A673 (cell line): ENCODE data around the gene RASGEF1C. TPM values are rescaled to one million over a fixed set of nuclear protein-coding genes. Genes with fewer than 3 reads are reported as not detected.

Source experiments
- BruUV-seq: library from RNA; stranded (reverse); fragments of 400-500 nt; replicated peaks from 2 replicates; lab custom pipeline; 2021; lab: Mats Ljungman, UMichigan
- CTCF ChIA-PET: fragments of 300-600 bp; sonication (Branson Sonifier 250); formaldehyde crosslinking; loops from one replicate; lab custom pipeline; 2022; ENCODE audit warnings: antibody characterized with exemption; lab: Charles Lee
- POLR2A ChIA-PET: fragments of 300-600 bp; sonication (Branson Sonifier 250); formaldehyde crosslinking; loops from one replicate; lab custom pipeline; 2022; ENCODE audit warnings: antibody characterized with exemption; ENCODE audit not compliant: low non-redundant PET; lab: Charles Lee
- DNase-seq: peaks from one replicate; pipeline ENCODE4 v3.0.0-alpha.2; 2015; ENCODE audit warnings: low spot score
- H3K27ac ChIP-seq: fragments of 200-600 bp; sonication (generic); 2 replicates; pipeline ENCODE4 v1.5.1; 2016; ENCODE audit warnings: mixed run types, low read depth, mild to moderate bottlenecking, mixed read lengths, antibody characterized with exemption, low read length; ENCODE audit not compliant: poor library complexity, severe bottlenecking
- H3K27me3 ChIP-seq: fragments of 200-600 bp; sonication (generic); replicated peaks from 2 replicates; pipeline ENCODE4 v1.6.1; 2017; ENCODE audit warnings: mixed run types, low read depth, mild to moderate bottlenecking, mixed read lengths, antibody characterized with exemption, low read length; ENCODE audit not compliant: insufficient read depth, poor library complexity
- H3K36me3 ChIP-seq: fragments of 200-600 bp; sonication (generic); 2 replicates; pipeline ENCODE4 v1.6.1; 2016; ENCODE audit warnings: mixed run types, mild to moderate bottlenecking, mixed read lengths, antibody characterized with exemption, low read length; ENCODE audit not compliant: insufficient read depth, poor library complexity, severe bottlenecking
- H3K4me1 ChIP-seq: fragments of 200-600 bp; sonication (generic); 2 replicates; pipeline ENCODE4 v1.6.1; 2017; ENCODE audit warnings: mixed run types, mild to moderate bottlenecking, mixed read lengths, antibody characterized with exemption, low read length; ENCODE audit not compliant: insufficient read depth, poor library complexity, severe bottlenecking
- H3K4me3 ChIP-seq: fragments of 200-600 bp; sonication (generic); 2 replicates; pipeline ENCODE4 v1.5.1; 2016; ENCODE audit warnings: low read depth, mixed run types, mild to moderate bottlenecking, mixed read lengths, low read length; ENCODE audit not compliant: poor library complexity, severe bottlenecking
- H3K9me3 ChIP-seq: fragments of 200-600 bp; sonication (generic); 2 replicates; pipeline ENCODE4 v1.6.1; 2016; ENCODE audit warnings: mixed run types, low read depth, mild to moderate bottlenecking, mixed read lengths, antibody characterized with exemption, low read length; ENCODE audit not compliant: poor library complexity, severe bottlenecking
- CTCF ChIP-seq: fragments of 300-800, 200-600 bp; sonication (generic); conservative IDR thresholded peaks from 2 replicates; pipeline ENCODE4 v1.5.1; 2017; ENCODE audit warnings: low read depth, mild to moderate bottlenecking, antibody characterized with exemption, low read length, moderate library complexity, mixed read lengths
- EZH2 ChIP-seq: fragments of 200-600 bp; sonication (generic); IDR thresholded peaks from 2 replicates; pipeline ENCODE4 v1.6.1; 2017; ENCODE audit warnings: borderline replicate concordance, low read depth, mild to moderate bottlenecking, mixed read lengths, antibody characterized with exemption, low read length; ENCODE audit not compliant: poor library complexity, severe bottlenecking
- intact Hi-C: fragments of 100-400 bp; cut with micrococcal nuclease; formaldehyde crosslinking; loops from one replicate; pipeline ENCODE4 v1.10.0; 2022; ENCODE audit not compliant: unreplicated experiment
- total RNA-seq: library from RNA; stranded (reverse); gene quantifications from 2 replicates; pipeline ENCODE4 v1.2.3, GENCODE V29; 2021

Gene RASGEF1C
- total RNA-seq, 1 experiment from 2014 or later, result not detected

- no peaks in the 10 kb centered on the region for H3K36me3 ChIP-seq
- ChIA-PET CTCF (interaction anchor here (0.6 kb wide), 1 partner anchor 348 kb away, joined by 6 read pairs; no protein-coding TSS in a partner anchor), POLR2A (no interaction called here)
- no TSS peak for BruUV-seq
- no peaks in the 10 kb centered on the region for H3K4me1 ChIP-seq
- H3K27me3 ChIP-seq, result peaks cover 5% of the 10 kb centered on the region
- H3K4me3 ChIP-seq, result no peak overlapping the region
- TF ChIP-seq EZH2, result no peak
- TF ChIP-seq CTCF, result no peak
- no peak for DNase-seq
- no peaks in the 10 kb centered on the region for H3K9me3 ChIP-seq
- no peak overlapping the region for H3K27ac ChIP-seq
- intact Hi-C loops, result no loop called here
These were observed 90.6 kb downstream of the RASGEF1C start for GRCh38 chr5:180118391-180118791.

GRCh38 chr5:180117000-180117725 is 91.8 kb downstream of the RASGEF1C start:
- Histone ChIP-seq H3K4me3 (no peak overlapping the region), H3K9me3 (no peaks in the 10 kb centered on the region), H3K27ac (no peak overlapping the region), H3K36me3 (no peaks in the 10 kb centered on the region), H3K4me1 (no peaks in the 10 kb centered on the region), H3K27me3 (no peaks in the 10 kb centered on the region)
- no peak for TF ChIP-seq CTCF
- no peak for TF ChIP-seq EZH2
- DNase-seq, result no peak
- CTCF ChIA-PET, result no interaction called here
- intact Hi-C loops, result no loop called here
- POLR2A ChIA-PET, result interaction anchor here (0.5 kb wide), 1 partner anchor 470 kb away, joined by 7 read pairs; no protein-coding TSS in a partner anchor
- BruUV-seq, result no TSS peak

GRCh38 chr5:180116077-180116999 is 92.7 kb downstream of the RASGEF1C start:
- H3K36me3 ChIP-seq, result no peaks in the 10 kb centered on the region
- ChIA-PET POLR2A (no interaction called here), CTCF (no interaction called here)
- BruUV-seq, result no TSS peak
- H3K4me3 ChIP-seq, result no peak overlapping the region
- H3K9me3 ChIP-seq, result no peaks in the 10 kb centered on the region
- no peak for DNase-seq
- intact Hi-C loops, result no loop called here
- no peaks in the 10 kb centered on the region for H3K27me3 ChIP-seq
- H3K4me1 ChIP-seq, result no peaks in the 10 kb centered on the region
- no peak overlapping the region for H3K27ac ChIP-seq
- no peak for TF ChIP-seq CTCF
